Measurements from ENCODE around the gene GPATCH1.

Gene GPATCH1

DNA sequence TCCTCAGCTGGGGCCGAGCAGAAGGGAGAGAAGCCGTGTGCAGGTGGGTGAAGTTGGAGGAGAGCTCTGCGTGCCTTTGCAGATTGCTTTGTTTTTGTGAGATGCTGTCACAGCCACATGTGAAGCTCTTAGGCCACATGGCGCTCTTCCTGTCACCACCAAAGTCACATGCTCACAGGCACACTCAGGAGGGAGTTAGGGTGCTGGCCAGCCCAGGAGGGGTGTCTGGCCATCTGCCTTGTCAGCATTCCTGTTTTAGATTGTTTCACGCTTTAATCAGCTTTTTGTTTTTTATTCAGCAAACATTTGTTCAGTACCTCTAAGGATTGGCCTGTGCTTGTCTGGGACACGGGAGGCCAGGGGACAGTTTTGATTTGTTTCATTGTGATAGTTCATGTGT is 21.9 kb downstream of the GPATCH1 start:
- TF ChIP-seq, protein P1, sequence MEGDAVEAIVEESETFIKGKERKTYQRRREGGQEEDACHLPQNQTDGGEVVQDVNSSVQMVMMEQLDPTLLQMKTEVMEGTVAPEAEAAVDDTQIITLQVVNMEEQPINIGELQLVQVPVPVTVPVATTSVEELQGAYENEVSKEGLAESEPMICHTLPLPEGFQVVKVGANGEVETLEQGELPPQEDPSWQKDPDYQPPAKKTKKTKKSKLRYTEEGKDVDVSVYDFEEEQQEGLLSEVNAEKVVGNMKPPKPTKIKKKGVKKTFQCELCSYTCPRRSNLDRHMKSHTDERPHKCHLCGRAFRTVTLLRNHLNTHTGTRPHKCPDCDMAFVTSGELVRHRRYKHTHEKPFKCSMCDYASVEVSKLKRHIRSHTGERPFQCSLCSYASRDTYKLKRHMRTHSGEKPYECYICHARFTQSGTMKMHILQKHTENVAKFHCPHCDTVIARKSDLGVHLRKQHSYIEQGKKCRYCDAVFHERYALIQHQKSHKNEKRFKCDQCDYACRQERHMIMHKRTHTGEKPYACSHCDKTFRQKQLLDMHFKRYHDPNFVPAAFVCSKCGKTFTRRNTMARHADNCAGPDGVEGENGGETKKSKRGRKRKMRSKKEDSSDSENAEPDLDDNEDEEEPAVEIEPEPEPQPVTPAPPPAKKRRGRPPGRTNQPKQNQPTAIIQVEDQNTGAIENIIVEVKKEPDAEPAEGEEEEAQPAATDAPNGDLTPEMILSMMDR (IDR thresholded peaks at IDR 0.05; ENCODE audit: extremely low read depth, missing control alignments), result no peak
- no peak for DNase-seq (ENCODE audit: low spot score)

DNA sequence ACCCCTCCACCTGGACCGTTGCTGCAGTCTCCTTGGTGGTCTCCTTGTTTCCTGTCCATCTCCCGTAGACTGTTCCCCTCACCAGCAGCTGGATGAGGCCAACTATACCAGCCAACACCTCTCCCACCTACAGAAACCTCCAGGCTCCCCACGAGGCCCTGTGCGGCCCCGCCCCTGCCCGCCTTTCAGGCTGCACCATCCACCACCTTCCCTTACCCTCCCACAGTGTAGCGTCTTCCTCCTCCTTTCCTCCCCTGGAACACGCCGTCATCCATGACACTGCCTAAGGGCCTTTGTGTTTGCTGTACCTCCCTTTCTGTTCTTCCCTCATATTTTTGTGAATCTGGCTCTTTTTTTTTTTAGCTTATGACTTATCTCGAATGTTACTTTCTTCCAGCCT is 27.2 kb downstream of the GPATCH1 start:
- DNase-seq (ENCODE audit: low spot score), result no peak
- TF ChIP-seq, protein P1 (IDR thresholded peaks at IDR 0.05; ENCODE audit: extremely low read depth, missing control alignments), result no peak

DNA sequence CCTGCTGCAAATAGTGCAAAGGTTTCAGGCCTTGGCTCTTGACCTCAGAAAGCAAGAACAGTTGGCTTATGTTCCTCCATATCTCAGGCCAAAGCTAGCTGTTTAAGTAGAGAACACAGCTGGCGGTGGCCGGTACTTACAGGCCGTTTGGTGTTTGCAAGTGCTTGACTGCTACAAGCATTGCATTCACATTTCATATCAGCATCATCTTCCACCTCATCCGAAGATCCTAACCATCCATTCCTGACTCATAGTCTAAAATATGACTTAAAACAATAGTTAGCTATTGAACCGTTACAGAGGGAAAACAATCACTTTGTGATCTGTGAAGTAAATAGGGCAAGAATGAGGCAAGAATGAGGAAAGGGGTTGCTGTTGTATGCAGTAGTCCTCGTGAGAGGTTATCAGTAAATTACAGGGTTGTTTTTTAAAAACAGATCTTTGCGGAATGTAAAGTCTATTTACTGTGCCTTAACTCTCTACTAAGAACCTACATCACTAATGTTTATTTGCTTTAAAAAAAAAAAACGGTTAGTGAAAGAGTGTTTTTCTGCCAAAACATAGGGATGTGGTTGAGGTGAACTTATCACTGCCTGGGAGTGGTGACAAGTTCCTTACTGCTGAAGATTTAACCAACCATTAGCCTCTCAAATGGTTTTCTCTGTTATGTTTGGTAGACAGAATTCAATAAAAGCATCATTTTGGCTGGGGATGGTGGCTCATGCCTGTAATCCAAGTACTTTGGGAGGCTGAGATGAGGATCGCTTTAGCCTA is 29.3 kb downstream of the GPATCH1 start:
- DNase-seq (ENCODE audit: low spot score), result no peak
- TF ChIP-seq, protein P1 (IDR thresholded peaks at IDR 0.05; ENCODE audit: extremely low read depth, missing control alignments), result no peak

DNA sequence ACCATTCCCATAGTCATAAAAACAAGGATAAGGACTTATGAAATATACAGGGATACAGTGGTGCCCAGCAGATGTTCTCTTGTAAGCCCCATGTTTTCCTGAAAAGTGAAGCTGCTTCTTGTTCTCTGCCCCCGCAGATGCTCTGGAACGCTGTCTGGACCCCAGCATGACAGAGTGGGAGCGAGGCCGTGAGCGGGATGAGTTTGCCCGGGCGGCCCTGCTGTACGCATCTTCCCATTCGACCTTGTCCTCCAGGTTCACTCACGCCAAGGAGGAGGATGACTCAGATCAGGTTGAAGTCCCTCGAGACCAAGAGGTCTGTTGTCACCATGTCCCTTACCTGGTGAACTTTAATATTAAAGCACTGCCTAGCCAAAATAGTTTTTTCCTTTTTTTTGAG is 30.6 kb downstream of the GPATCH1 start:
- TF ChIP-seq, protein P1 (IDR thresholded peaks at IDR 0.05; ENCODE audit: extremely low read depth, missing control alignments), result no peak
- DNase-seq (ENCODE audit: low spot score), result no peak

DNA sequence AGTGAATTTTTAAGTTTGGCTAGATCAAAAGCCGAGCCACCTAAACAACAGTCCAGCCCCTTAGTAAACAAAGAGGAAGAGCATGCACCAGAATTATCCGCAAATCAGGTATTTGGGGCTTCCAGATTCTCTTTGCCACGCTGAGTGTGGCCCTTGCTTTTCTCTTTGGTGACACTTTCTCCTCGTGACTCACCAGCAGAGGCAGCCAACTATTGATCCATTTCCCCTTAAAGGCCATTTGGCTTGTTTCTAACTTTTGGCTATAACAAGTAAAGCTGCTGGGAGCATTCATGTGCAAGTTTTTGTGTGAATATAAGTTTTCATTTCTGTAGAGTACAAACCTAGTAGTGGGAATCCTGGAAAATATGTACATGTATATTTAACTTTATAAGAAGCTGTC is 33.3 kb downstream of the GPATCH1 start:
- no peak for DNase-seq (ENCODE audit: low spot score)
- TF ChIP-seq, protein P1 (IDR thresholded peaks at IDR 0.05; ENCODE audit: extremely low read depth, missing control alignments), result no peak

DNA sequence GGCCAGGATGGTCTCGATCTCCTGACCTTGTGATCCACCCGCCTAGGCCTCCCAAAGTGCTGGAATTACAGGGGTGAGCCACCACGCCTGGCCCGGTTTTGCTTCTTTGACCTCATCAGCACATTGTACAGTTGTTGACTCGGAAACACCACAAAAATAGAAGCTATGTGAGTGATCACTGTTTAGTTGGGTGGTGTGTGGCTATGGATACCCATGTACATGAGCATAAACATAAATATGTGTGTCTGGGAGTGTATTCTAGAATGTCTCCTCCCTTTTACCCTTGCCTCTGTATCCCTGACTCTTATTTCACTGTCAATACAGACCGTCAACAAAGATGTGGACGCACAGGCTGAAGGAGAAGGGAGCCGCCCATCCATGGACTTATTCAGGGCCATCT is 36.5 kb downstream of the GPATCH1 start:
- DNase-seq (ENCODE audit: low spot score), result no peak
- TF ChIP-seq, protein P1 (IDR thresholded peaks at IDR 0.05; ENCODE audit: extremely low read depth, missing control alignments), result no peak

DNA sequence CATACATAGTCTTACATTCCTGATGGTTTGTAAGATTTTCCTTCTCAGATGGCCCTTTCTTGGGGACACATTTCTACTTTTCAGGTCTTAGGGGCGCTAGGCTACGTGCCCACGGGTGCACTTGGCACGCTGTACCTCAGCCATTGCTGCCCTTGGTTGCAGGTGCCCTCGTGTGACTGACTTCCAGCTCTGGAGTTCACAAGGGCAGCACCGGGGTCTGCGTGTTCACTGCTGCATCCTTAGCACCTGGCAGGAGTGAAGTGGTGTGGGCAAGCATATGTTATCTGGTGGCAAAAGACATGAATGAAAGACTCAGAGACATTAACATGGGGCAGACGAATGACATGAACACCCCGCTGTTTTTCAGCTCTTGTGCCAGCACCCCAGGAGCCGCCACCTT is 37.7 kb downstream of the GPATCH1 start:
- DNase-seq (ENCODE audit: low spot score), result no peak
- TF ChIP-seq, protein P1 (IDR thresholded peaks at IDR 0.05; ENCODE audit: extremely low read depth, missing control alignments), result no peak

All from GM20000 (cell line).